OCI-LY1 (cell line): ENCODE results near the gene ATP2B2.

ENCODE experiments used
- H2AFZ ChIP-seq: fragments of 200-600 bp; sonication (generic), shearing (Covaris generic); 2 replicates; pipeline ENCODE4 v1.6.0; 2014; ENCODE audit warnings: antibody characterized with exemption, mild to moderate bottlenecking, low read length
- H3F3A ChIP-seq: fragments of 200-600 bp; sonication (generic), shearing (Covaris generic); 2 replicates; pipeline ENCODE4 v1.6.0; 2014; ENCODE audit warnings: mild to moderate bottlenecking, antibody characterized with exemption, low read length, moderate library complexity; ENCODE audit not compliant: insufficient read depth
- H3K27ac ChIP-seq: fragments of 200-600 bp; sonication (generic); 2 replicates; pipeline ENCODE4 v1.5.1; 2014; ENCODE audit warnings: low read length, mixed run types, mild to moderate bottlenecking, low read depth; ENCODE audit not compliant: poor library complexity, severe bottlenecking
- H3K27me3 ChIP-seq: fragments of 200-600 bp; sonication (generic); 2 replicates; pipeline ENCODE4 v1.6.0; 2014; ENCODE audit warnings: antibody characterized with exemption, mild to moderate bottlenecking, low read length, moderate library complexity; ENCODE audit not compliant: insufficient read depth
- H3K36me3 ChIP-seq: fragments of 200-600 bp; sonication (generic); 2 replicates; pipeline ENCODE4 v1.6.1; 2014; ENCODE audit warnings: mild to moderate bottlenecking, antibody characterized with exemption, low read length, moderate library complexity, mixed read lengths; ENCODE audit not compliant: insufficient read depth
- H3K4me1 ChIP-seq: fragments of 200-600 bp; sonication (generic); 2 replicates; pipeline ENCODE4 v1.5.1; 2014; ENCODE audit warnings: mild to moderate bottlenecking, low read length, moderate library complexity; ENCODE audit not compliant: insufficient read depth, severe bottlenecking
- H3K4me2 ChIP-seq: fragments of 200-600 bp; sonication (generic), shearing (Covaris generic); 2 replicates; pipeline ENCODE4 v1.6.1; 2014; ENCODE audit warnings: low read length
- H3K4me3 ChIP-seq: fragments of 200-600 bp; sonication (generic); 2 replicates; pipeline ENCODE4 v1.5.1; 2014; ENCODE audit warnings: low read length, low read depth, mild to moderate bottlenecking, mixed read lengths; ENCODE audit not compliant: poor library complexity, severe bottlenecking
- H3K79me2 ChIP-seq: fragments of 200-600 bp; shearing (Covaris generic); 2 replicates; pipeline ENCODE4 v1.6.1; 2016; ENCODE audit warnings: mixed run types, low read length, mixed read lengths; ENCODE audit not compliant: insufficient read depth
- H3K9ac ChIP-seq: fragments of 200-600 bp; sonication (generic), shearing (Covaris generic); 2 replicates; pipeline ENCODE4 v1.6.1; 2014; ENCODE audit warnings: mild to moderate bottlenecking, low read length, mixed read lengths
- H3K9me2 ChIP-seq: fragments of 200-600 bp; sonication (generic), shearing (Covaris generic); 2 replicates; pipeline ENCODE4 v1.6.1; 2014; ENCODE audit warnings: low read depth, mild to moderate bottlenecking, low read length, mixed read lengths
- H3K9me3 ChIP-seq: fragments of 200-600 bp; shearing (Covaris generic); 2 replicates; pipeline ENCODE4 v1.6.1; 2014; ENCODE audit warnings: low read length, mixed read lengths
- H4K20me1 ChIP-seq: fragments of 200-600 bp; sonication (generic), shearing (Covaris generic); 2 replicates; pipeline ENCODE4 v1.6.0; 2016; ENCODE audit warnings: mild to moderate bottlenecking, low read length; ENCODE audit not compliant: insufficient read depth
- CTCF ChIP-seq: fragments of 200-600 bp; sonication (generic), shearing (Covaris generic); IDR thresholded peaks from 2 replicates; pipeline ENCODE4 v1.5.1; 2017; ENCODE audit warnings: mild to moderate bottlenecking, antibody characterized with exemption, low read length, moderate library complexity, mixed read lengths
- EZH2 ChIP-seq: fragments of 200-600 bp; sonication (generic), shearing (Covaris generic); IDR thresholded peaks from 2 replicates; pipeline ENCODE4 v1.8.0; 2017; ENCODE audit warnings: borderline replicate concordance, mixed run types, mild to moderate bottlenecking, antibody characterized with exemption, low read length, moderate library complexity, mixed read lengths

ATP2B2 gene

GRCh38 chr3:10515884-10516495, 10.6 kb upstream of the ATP2B2 start:
- 0 out of 2 replicates have a peak, but pooled peaks cover 7% of the 10 kb centered on the region for H3K27me3 ChIP-seq
- no peak overlapping the region for H3K27ac ChIP-seq
- no peaks in the 10 kb centered on the region for H3K36me3 ChIP-seq
- H2AFZ ChIP-seq, result no peak overlapping the region
- no peaks in the 10 kb centered on the region for H3K79me2 ChIP-seq
- H3K9me2 ChIP-seq, result no peaks in the 10 kb centered on the region
- H3K4me1 ChIP-seq, result no peaks in the 10 kb centered on the region
- no peaks in the 10 kb centered on the region for H3K9me3 ChIP-seq
- H3K9ac ChIP-seq, result no peak overlapping the region
- no peak for TF ChIP-seq EZH2
- TF ChIP-seq CTCF, result peak; percentile 12; the same call in 1 of the 2 replicates
- no peaks in the 10 kb centered on the region for H4K20me1 ChIP-seq
- H3K4me3 ChIP-seq, result no peak overlapping the region
- H3K4me2 ChIP-seq, result no peak overlapping the region
- no peaks in the 10 kb centered on the region for H3F3A ChIP-seq

GRCh38 chr3:10515396-10515795, 10.0 kb upstream of the ATP2B2 start:
- Histone ChIP-seq H4K20me1 (no peaks in the 10 kb centered on the region), H2AFZ (no peak overlapping the region), H3K27me3 (0 out of 2 replicates have a peak, but pooled peaks cover 7% of the 10 kb centered on the region), H3K4me1 (no peaks in the 10 kb centered on the region), H3K9ac (no peak overlapping the region), H3K27ac (no peak overlapping the region), H3K9me3 (no peaks in the 10 kb centered on the region), H3K79me2 (no peaks in the 10 kb centered on the region), H3K9me2 (no peaks in the 10 kb centered on the region), H3K36me3 (no peaks in the 10 kb centered on the region), H3F3A (no peaks in the 10 kb centered on the region), H3K4me3 (no peak overlapping the region), H3K4me2 (no peak overlapping the region)
- TF ChIP-seq EZH2 (no peak), CTCF (no peak)

- no peaks in the 10 kb centered on the region for H3K9me3 ChIP-seq
- H3K27ac ChIP-seq, result no peak overlapping the region
- no peak overlapping the region for H3K9ac ChIP-seq
- H3K4me3 ChIP-seq, result no peak overlapping the region
- H3K4me1 ChIP-seq, result no peaks in the 10 kb centered on the region
- H3F3A ChIP-seq, result no peaks in the 10 kb centered on the region
- H4K20me1 ChIP-seq, result no peaks in the 10 kb centered on the region
- no peak overlapping the region for H2AFZ ChIP-seq
- 0 out of 2 replicates have a peak, but pooled peaks cover 7% of the 10 kb centered on the region for H3K27me3 ChIP-seq
- H3K79me2 ChIP-seq, result no peaks in the 10 kb centered on the region
- TF ChIP-seq EZH2 (no peak), CTCF (no peak)
- H3K9me2 ChIP-seq, result no peaks in the 10 kb centered on the region
- no peaks in the 10 kb centered on the region for H3K36me3 ChIP-seq
- no peak overlapping the region for H3K4me2 ChIP-seq
These were observed 9.2 kb upstream of the ATP2B2 start for GRCh38 chr3:10514407-10515069.
